Urinary bladder (tissue), 4 donors: ENCODE results near the gene HCRTR2. TPM values are rescaled to one million over a fixed set of nuclear protein-coding genes. Genes with fewer than 3 reads are reported as not detected.
"Not testable (repeated sequence)": the region's sequence is repeated elsewhere in the genome, so short reads cannot be mapped to it uniquely, and the experiment has no call there.

Experiments used
- DNase-seq: peaks from one replicate; pipeline ENCODE4 v3.0.0-alpha.2; 2015; ENCODE audit errors: extremely low spot score
- H3K27ac ChIP-seq: one replicate; pipeline ENCODE4 v1.5.1; 2013; ENCODE audit warnings: low read depth, mild to moderate bottlenecking, moderate library complexity
- H3K36me3 ChIP-seq: one replicate; pipeline ENCODE4 v1.6.1; 2013; ENCODE audit warnings: mild to moderate bottlenecking, moderate library complexity; ENCODE audit not compliant: insufficient read depth
- H3K4me1 ChIP-seq: one replicate; pipeline ENCODE4 v1.6.1; 2013; ENCODE audit warnings: mild to moderate bottlenecking, moderate library complexity; ENCODE audit not compliant: insufficient read depth
- H3K4me3 ChIP-seq: one replicate; pipeline ENCODE4 v1.5.1; 2013; ENCODE audit warnings: low read depth, low read length
- WGBS: extraction: QIAGEN DNeasy Blood & Tissue Kit; methylation state at CpG from one replicate; pipeline ENCODE4 v1.1.7; 2013; 5-methylcytosine and 5-hydroxymethylcytosine counted together
- polyA plus RNA-seq: library from polyadenylated mRNA; stranded (reverse); fragments of 200-250 nt; gene quantifications from one replicate; pipeline ENCODE4 v1.2.3, GENCODE V29; 2013
- total RNA-seq: library from RNA; depleted of rRNA; stranded (reverse); fragments of >200 nt; gene quantifications from one replicate; pipeline ENCODE4 v1.2.3, GENCODE V29; 2014
- donor health status: healthy with polysubstance abuse.
- donor health status: healthy.

The HCRTR2 gene
- total RNA-seq, result 0.16 TPM
- polyA plus RNA-seq, result not detected

DNA sequence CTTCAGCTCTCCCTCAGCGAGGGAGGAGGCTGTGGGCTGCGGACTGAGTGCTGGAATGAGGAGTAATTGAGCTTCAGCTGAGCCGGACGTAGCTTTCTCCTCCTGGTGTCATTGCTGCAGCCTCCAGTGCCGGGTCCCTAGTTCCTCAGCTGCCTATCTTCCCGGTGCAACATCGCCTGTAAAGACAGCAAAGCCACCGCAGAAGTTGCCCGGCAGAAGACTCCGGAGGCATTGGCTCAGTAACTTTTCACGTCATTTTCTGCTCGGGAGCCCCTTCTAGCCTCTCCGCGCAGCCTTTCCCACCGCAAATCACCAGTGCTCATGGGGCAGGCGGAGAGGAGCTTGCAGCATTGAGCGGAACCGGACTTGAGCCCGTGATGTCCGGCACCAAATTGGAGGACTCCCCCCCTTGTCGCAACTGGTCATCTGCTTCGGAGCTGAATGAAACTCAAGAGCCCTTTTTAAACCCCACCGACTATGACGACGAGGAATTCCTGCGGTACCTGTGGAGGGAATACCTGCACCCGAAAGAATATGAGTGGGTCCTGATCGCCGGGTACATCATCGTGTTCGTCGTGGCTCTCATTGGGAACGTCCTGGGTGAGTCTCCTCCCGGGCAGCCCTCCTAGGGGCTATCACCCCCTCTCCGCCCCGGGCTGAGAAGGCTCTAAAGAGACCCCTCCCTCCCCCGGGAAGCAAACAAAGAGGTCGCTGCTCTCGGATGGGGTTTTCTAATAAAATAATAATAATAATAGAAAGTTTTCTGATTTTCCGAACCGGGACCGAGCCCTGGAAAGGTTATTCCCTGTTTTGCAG lies at the start of gene HCRTR2:
Gene HCRTR2, plus strand, starts transcription at position 305 of the 816 bp plus-strand sequence. Its CDS starts 73 bp downstream, at position 378.
- Histone ChIP-seq H3K27ac (no peak within 1 kb of the TSS), H3K4me3 (peak within 1 kb of the TSS; percentile 19), H3K4me1 (no peaks in the 10 kb centered on the region), H3K36me3 (no peaks in the 10 kb centered on the region)
- WGBS, result 1% methylated on average over 42 of the region's 42 CpGs
- DNase-seq, result no peak

GRCh38 chr6:55130806-55131324 lies 43.5 kb upstream of the HCRTR2 start:
- no peak for DNase-seq
- Histone ChIP-seq H3K4me3 (no peak overlapping the region), H3K36me3 (no peaks in the 10 kb centered on the region), H3K27ac (no peak overlapping the region), H3K4me1 (no peaks in the 10 kb centered on the region)

DNA sequence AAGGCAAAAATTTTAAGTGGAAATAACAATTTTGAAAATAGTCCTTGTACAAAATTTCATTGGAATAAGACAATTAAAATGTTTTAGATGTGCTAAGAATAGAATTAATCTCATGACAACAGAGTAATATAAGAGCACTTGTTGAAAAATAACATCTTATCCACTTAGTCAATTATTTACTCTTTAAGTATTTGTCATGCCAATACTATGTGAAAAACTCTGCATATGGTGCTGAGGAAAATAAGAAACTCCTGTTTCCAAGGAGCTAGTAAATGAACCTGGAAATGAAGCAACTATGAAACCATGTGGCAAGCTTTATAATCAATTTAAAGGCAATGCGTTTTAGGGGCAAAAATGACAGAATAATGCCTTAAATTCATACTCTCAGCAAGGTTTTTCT lies 42.7 kb upstream of the HCRTR2 start:
- Histone ChIP-seq H3K4me1 (no peaks in the 10 kb centered on the region), H3K27ac (no peak overlapping the region), H3K36me3 (no peaks in the 10 kb centered on the region), H3K4me3 (no peak overlapping the region)
- no peak for DNase-seq
- 86% methylated on average over 1 of the region's 1 CpG for WGBS

DNA sequence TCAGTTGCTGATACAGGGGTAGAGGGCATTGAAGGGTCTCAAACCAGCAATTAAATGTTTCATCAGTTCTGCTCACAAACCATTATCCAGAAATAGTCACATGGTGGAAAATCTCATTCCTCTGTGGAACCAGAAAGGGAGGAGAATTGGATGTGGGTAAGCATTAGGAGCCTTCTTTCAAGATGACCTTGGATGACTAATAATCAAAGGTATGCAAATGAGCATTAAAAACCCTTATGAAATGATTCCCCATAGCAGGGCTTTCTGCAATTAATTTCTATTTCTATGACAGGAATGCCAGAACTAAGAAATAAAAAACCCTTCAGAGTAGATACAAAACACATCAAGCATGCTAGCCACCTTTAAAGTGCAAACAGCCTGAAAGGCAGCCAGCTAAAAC lies 37.4 kb upstream of the HCRTR2 start:
- H3K27ac ChIP-seq, result no peak overlapping the region
- no peaks in the 10 kb centered on the region for H3K36me3 ChIP-seq
- no peak overlapping the region for H3K4me3 ChIP-seq
- no peak for DNase-seq
- no peaks in the 10 kb centered on the region for H3K4me1 ChIP-seq

DNA sequence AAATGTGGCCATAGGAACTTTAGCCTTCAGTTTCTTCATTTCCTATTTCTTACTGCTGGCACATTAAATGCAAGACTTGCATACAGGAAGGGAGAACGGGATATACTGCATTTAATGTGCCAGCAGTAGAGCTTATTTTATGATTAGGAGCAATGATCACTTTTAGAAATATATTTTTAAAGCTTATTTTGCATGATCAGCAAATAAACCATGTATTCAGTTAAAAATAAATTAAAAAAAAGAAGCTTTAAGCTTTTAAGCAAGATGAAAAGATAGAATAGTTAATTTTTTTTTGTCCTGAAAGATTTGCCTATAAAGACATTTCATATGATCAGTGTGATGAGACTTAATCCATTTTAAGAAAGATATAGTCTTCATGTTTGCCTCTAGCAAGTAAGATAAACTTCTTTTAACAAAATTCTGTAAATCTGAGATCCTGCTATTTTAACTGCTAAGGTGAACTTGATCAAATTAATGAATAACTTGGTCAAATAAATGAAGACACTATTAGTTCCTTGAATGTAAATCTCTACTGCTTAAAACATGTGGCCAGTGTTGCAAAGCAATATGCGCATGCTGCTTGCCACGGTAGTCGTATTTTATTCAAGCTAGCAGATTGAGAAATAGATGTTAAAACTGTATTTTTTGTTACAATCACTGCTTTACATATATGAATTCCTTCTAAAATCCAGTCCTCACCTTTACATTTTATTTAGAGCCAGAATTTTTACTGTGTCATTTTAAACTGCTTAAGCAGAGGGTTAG lies 36.2 kb upstream of the HCRTR2 start:
- Histone ChIP-seq H3K4me3 (no peak overlapping the region), H3K36me3 (no peaks in the 10 kb centered on the region), H3K27ac (no peak overlapping the region), H3K4me1 (no peaks in the 10 kb centered on the region)
- WGBS, result 82% methylated on average over 4 of the region's 4 CpGs
- no peak for DNase-seq

GRCh38 chr6:55141611-55142010 lies 32.7 kb upstream of the HCRTR2 start:
- Histone ChIP-seq H3K27ac (no peak overlapping the region), H3K4me1 (no peaks in the 10 kb centered on the region), H3K4me3 (no peak overlapping the region), H3K36me3 (no peaks in the 10 kb centered on the region)
- DNase-seq, result no peak

- 73% methylated on average over 2 of the region's 2 CpGs for WGBS
- H3K4me3 ChIP-seq, result no peak overlapping the region
- DNase-seq, result no peak
- no peaks in the 10 kb centered on the region for H3K36me3 ChIP-seq
- no peaks in the 10 kb centered on the region for H3K4me1 ChIP-seq
- H3K27ac ChIP-seq, result no peak overlapping the region
These were observed 31.7 kb upstream of the HCRTR2 start for GRCh38 chr6:55142610-55143009.

DNA sequence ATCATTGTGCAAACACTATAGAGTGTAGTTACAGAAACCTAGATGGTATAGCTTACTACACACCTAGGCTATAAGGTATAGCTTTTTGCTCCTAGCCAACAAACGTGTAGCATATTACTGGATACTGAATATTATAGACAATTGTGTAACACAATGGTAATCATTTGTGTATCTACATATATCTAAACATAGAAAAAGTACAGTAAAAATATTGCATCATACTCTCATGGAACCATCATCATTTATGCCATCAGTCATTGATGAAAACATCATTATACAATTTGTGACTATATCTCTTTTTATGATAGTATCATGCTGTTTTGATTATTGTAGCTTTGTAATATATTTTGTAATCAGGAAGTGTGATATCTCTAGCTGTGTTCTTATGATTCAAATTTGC lies 21.0 kb upstream of the HCRTR2 start:
- Histone ChIP-seq H3K36me3 (no peaks in the 10 kb centered on the region), H3K4me3 (no peak overlapping the region), H3K27ac (no peak overlapping the region), H3K4me1 (no peaks in the 10 kb centered on the region)
- whole genome bisulfite sequencing, result 71% methylated on average over 1 of the region's 1 CpG
- no peak for DNase-seq

DNA sequence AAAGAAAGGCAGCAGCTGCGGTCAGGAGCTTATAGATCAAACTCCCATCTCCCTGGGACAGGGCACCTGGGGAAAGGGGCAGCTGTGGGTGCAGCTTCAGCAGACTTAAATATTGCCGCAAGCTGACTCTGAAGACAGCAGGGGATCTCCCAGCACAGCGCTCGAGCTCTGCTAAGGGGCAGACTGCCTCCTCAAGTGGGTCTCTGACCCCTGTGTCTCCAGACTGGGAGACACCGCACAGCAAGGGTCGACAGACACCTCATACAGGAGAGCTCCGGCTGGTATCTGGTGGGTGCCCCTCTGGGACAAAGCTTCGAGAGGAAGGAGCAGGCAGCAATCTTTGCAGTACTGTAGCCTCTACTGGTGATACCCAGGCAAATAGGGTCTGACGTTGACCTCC lies 15.5 kb upstream of the HCRTR2 start:
- H3K36me3 ChIP-seq, H3K4me3 ChIP-seq, H3K27ac ChIP-seq, DNase-seq, H3K4me1 ChIP-seq: not testable (repeated sequence)
- WGBS, result 90% methylated on average over 9 of the region's 9 CpGs

DNA sequence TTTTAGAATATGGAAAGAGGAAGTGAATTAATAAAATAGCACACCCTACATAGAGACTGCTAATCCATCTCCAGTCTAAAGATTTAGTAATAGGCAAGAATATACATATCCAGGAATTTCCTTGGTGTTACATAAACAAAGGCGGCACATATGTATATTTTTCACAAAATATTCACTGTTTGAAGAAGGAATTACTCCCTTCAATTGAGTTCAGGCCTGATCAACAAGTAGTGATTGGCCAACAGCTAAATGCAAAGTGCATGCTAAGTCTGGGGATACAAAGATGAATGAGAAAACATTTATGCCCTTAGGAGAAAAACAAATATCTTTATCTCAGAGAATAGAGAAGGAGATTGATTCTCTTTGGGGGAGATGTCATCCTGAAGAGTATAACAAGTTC lies 6.5 kb upstream of the HCRTR2 start:
- WGBS, result 68% methylated on average over 1 of the region's 1 CpG
- no peak for DNase-seq
- Histone ChIP-seq H3K27ac (no peak overlapping the region), H3K4me1 (no peaks in the 10 kb centered on the region), H3K36me3 (no peaks in the 10 kb centered on the region), H3K4me3 (no peak overlapping the region)

GRCh38 chr6:55175078-55176049 lies 1.0 kb downstream of the HCRTR2 start:
- H3K27ac ChIP-seq, result no peak overlapping the region
- no peak for DNase-seq
- peak overlapping the region; percentile 19 for H3K4me3 ChIP-seq
- 17% methylated on average over 11 of the region's 11 CpGs for WGBS
- no peaks in the 10 kb centered on the region for H3K4me1 ChIP-seq
- no peaks in the 10 kb centered on the region for H3K36me3 ChIP-seq

DNA sequence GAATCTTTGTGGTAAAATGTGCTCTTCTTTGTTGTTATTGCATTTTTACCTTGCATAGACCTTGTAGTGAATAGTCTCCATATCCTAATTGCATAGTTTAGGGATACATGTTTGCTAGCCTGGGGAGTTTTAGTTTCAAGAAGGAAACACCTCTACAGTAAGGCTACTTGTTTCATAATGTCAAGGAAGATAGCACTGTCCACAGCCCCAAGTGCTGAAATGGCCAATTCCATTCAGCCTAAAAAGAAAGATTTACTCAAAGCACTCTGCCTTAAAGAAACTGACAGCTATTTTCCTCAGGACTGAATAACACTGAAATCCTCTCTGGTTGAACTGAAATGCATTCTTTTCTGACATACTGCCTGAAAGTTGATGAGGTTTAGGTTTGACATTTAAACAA lies 2.6 kb downstream of the HCRTR2 start:
- H3K4me3 ChIP-seq, result no peak overlapping the region
- no peak overlapping the region for H3K27ac ChIP-seq
- no peaks in the 10 kb centered on the region for H3K36me3 ChIP-seq
- no peaks in the 10 kb centered on the region for H3K4me1 ChIP-seq
- no peak for DNase-seq

DNA sequence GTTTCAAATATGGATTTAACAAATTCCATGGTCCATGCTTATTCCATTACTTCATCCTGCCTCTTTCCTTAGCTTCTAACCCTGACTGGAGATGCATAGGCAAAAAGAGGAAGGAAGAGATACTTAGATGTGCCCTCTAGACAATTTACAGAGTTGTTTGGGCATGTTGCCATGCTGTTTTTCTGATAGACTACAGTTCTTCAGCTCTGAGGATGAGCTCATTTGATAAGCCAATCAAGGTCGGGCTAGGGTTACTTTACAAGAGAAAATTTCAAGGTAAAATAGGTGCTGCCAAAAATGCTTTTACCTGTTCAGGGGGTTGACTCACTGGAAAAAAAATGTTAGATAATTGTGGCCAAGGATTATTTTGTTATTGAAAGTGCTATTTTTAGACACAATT lies 5.9 kb downstream of the HCRTR2 start:
- WGBS, result 80% methylated on average over 1 of the region's 1 CpG
- no peaks in the 10 kb centered on the region for H3K4me1 ChIP-seq
- no peak overlapping the region for H3K27ac ChIP-seq
- H3K36me3 ChIP-seq, result no peaks in the 10 kb centered on the region
- DNase-seq, result no peak
- H3K4me3 ChIP-seq, result no peak overlapping the region
